H1 (cell line): ENCODE measurements around the gene PCP4. TPM values are rescaled to one million over a fixed set of nuclear protein-coding genes. Genes with fewer than 3 reads are reported as not detected.

Experiments used
- BRCA1 ChIP-seq: IDR thresholded peaks from 2 replicates; pipeline ENCODE4 v1.6.1; 2012; ENCODE audit warnings: low read depth, low read length, improper control_type of control experiment
- MAFK ChIP-seq: IDR thresholded peaks from 2 replicates; pipeline ENCODE4 v1.6.1; 2012; ENCODE audit warnings: low read depth, mild to moderate bottlenecking, improper control_type of control experiment, low read length
- SAP30 ChIP-seq: fragments of 300-600 bp; sonication (generic); IDR thresholded peaks from 2 replicates; pipeline ENCODE4 v1.7.1; 2012; ENCODE audit warnings: low read length, moderate library complexity, mild to moderate bottlenecking, inconsistent platforms; ENCODE audit not compliant: insufficient read depth, insufficient replicate concordance
- polyA plus RNA-seq, 7 experiments: library from polyadenylated mRNA; depleted of rRNA in 3 of 7; stranded (reverse) in 5 of 7; unstranded in 2 of 7; fragments of >200 nt in 5 of 7; fragments of 200-250 nt in 2 of 7; gene quantifications; 1 replicate in 5 of 7; 2 replicates in 1 of 7; 4 replicates in 1 of 7; pipeline versions ENCODE4 v1.2.1 to v1.2.3, GENCODE V29; 2011 to 2013; ENCODE audit warnings: missing spikeins in 2 of 7, mixed read lengths in 2 of 7
- total RNA-seq: library from RNA; stranded (reverse); fragmentation: NEBNext Ultra II Directional; extraction: Animal tissue kit (Norgen Biotek cat#: 25700); gene quantifications from 2 replicates; pipeline ENCODE4 v1.2.1, GENCODE V29; 2021

The PCP4 gene
- total and polyA plus RNA-seq, 2 of the 8 experiments (the other 6 are each of a cell fraction or from before 2014, with no cell fraction given): 1.8 to 2.4 TPM

DNA sequence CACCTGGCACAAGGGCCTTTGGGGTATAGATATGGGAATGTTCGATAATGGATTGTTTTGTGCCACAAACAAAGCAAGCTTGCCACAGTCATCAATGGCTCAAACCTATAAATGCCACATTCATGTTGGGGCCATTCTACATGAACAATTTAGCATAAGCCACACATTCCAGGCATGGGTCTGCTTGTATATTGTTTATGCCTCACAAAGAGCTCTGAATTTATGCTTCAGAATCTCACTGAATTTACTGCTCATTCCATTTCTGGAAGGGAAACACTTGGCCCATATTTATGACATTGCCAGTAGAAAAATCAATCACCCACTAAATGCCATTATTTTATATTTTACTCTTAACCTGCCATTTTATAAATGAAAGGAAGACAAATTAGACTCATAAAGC, 6.4 kb downstream of the PCP4 start (continued):
- no peak for TF ChIP-seq MAFK
- TF ChIP-seq SAP30: no peak
- no peak for TF ChIP-seq BRCA1
